IPS-20b (cell line): ENCODE measurements around the gene CCDC85A.

Experiments used
- H3K27ac ChIP-seq: one replicate; pipeline ENCODE4 v1.5.1; 2013; ENCODE audit warnings: low read length
- H3K27me3 ChIP-seq: 2 replicates; pipeline ENCODE4 v1.6.1; 2013; ENCODE audit warnings: mild to moderate bottlenecking, low read length, inconsistent platforms; ENCODE audit not compliant: insufficient read depth
- H3K36me3 ChIP-seq: 2 replicates; pipeline ENCODE4 v1.6.1; 2013; ENCODE audit warnings: low read depth, mild to moderate bottlenecking, inconsistent platforms, low read length, moderate library complexity; ENCODE audit not compliant: insufficient read depth
- H3K4me1 ChIP-seq: 2 replicates; pipeline ENCODE4 v1.6.1; 2013; ENCODE audit warnings: mild to moderate bottlenecking, control low read depth, inconsistent platforms, low read length, moderate library complexity; ENCODE audit not compliant: insufficient read depth
- H3K4me3 ChIP-seq: 2 replicates; pipeline ENCODE4 v1.5.1; 2013; ENCODE audit warnings: mild to moderate bottlenecking, low read length, inconsistent platforms
- H3K9ac ChIP-seq: 2 replicates; pipeline ENCODE4 v1.6.1; 2013; ENCODE audit warnings: low read depth, mild to moderate bottlenecking, inconsistent platforms, low read length, moderate library complexity
- H3K9me3 ChIP-seq: 2 replicates; pipeline ENCODE4 v1.6.1; 2013; ENCODE audit warnings: mild to moderate bottlenecking, low read depth, low read length, inconsistent platforms; ENCODE audit not compliant: insufficient read depth

The CCDC85A gene

GRCh38 chr2:56285224-56285623 is 101.4 kb downstream of the CCDC85A start:
- H3K27ac ChIP-seq, result no peak overlapping the region
- no peaks in the 10 kb centered on the region for H3K36me3 ChIP-seq

GRCh38 chr2:56286936-56287335 is 103.1 kb downstream of the CCDC85A start:
- Histone ChIP-seq H3K27me3 (no peaks in the 10 kb centered on the region), H3K36me3 (no peaks in the 10 kb centered on the region), H3K9me3 (no peaks in the 10 kb centered on the region), H3K4me3 (no peak overlapping the region), H3K27ac (no peak overlapping the region), H3K9ac (no peak overlapping the region), H3K4me1 (0 out of 2 replicates have a peak, but pooled peaks cover 7% of the 10 kb centered on the region)

More at GRCh38 chr2:56285224-56285623, 101.4 kb downstream of the CCDC85A start:
- no peaks in the 10 kb centered on the region for H3K9me3 ChIP-seq
- H3K4me1 ChIP-seq, result no peaks in the 10 kb centered on the region
- H3K27me3 ChIP-seq, result no peaks in the 10 kb centered on the region
- H3K4me3 ChIP-seq, result no peak overlapping the region
- no peak overlapping the region for H3K9ac ChIP-seq

- H3K4me3 ChIP-seq, result no peak overlapping the region
- 0 out of 2 replicates have a peak, but pooled peaks cover 7% of the 10 kb centered on the region for H3K4me1 ChIP-seq
- no peak overlapping the region for H3K9ac ChIP-seq
- no peaks in the 10 kb centered on the region for H3K9me3 ChIP-seq
- no peaks in the 10 kb centered on the region for H3K27me3 ChIP-seq
- no peaks in the 10 kb centered on the region for H3K36me3 ChIP-seq
- no peak overlapping the region for H3K27ac ChIP-seq
These were observed 103.7 kb downstream of the CCDC85A start for GRCh38 chr2:56287508-56287907.

- Histone ChIP-seq H3K4me3 (no peak overlapping the region), H3K9me3 (no peaks in the 10 kb centered on the region), H3K27ac (no peak overlapping the region), H3K9ac (no peak overlapping the region), H3K36me3 (no peaks in the 10 kb centered on the region), H3K27me3 (no peaks in the 10 kb centered on the region), H3K4me1 (0 out of 2 replicates have a peak, but pooled peaks cover 7% of the 10 kb centered on the region)
These were observed 104.2 kb downstream of the CCDC85A start for GRCh38 chr2:56287974-56288373.

- Histone ChIP-seq H3K9me3 (no peaks in the 10 kb centered on the region), H3K4me1 (0 out of 2 replicates have a peak, but pooled peaks cover 7% of the 10 kb centered on the region), H3K27me3 (no peaks in the 10 kb centered on the region), H3K4me3 (no peak overlapping the region), H3K9ac (no peak overlapping the region), H3K27ac (no peak overlapping the region), H3K36me3 (no peaks in the 10 kb centered on the region)
These were observed 105.2 kb downstream of the CCDC85A start for GRCh38 chr2:56288838-56289580.

- Histone ChIP-seq H3K36me3 (no peaks in the 10 kb centered on the region), H3K4me3 (no peak overlapping the region), H3K27ac (no peak overlapping the region), H3K4me1 (0 out of 2 replicates have a peak, but pooled peaks cover 7% of the 10 kb centered on the region), H3K9me3 (no peaks in the 10 kb centered on the region), H3K27me3 (no peaks in the 10 kb centered on the region), H3K9ac (no peak overlapping the region)
These were observed 107.9 kb downstream of the CCDC85A start for GRCh38 chr2:56291711-56292110.

GRCh38 chr2:56292951-56293350 is 109.2 kb downstream of the CCDC85A start:
- Histone ChIP-seq H3K36me3 (no peaks in the 10 kb centered on the region), H3K4me3 (no peak overlapping the region), H3K27ac (no peak overlapping the region), H3K9me3 (no peaks in the 10 kb centered on the region), H3K4me1 (0 out of 2 replicates have a peak, but pooled peaks cover 7% of the 10 kb centered on the region), H3K9ac (no peak overlapping the region), H3K27me3 (no peaks in the 10 kb centered on the region)

- Histone ChIP-seq H3K4me1 (peaks cover 9% of the 10 kb centered on the region; the same call in 1 of the 2 replicates), H3K36me3 (no peaks in the 10 kb centered on the region), H3K4me3 (no peak overlapping the region), H3K27me3 (no peaks in the 10 kb centered on the region), H3K27ac (no peak overlapping the region), H3K9ac (no peak overlapping the region), H3K9me3 (no peaks in the 10 kb centered on the region)
These were observed 111.9 kb downstream of the CCDC85A start for GRCh38 chr2:56295666-56296065.

- Histone ChIP-seq H3K9me3 (no peaks in the 10 kb centered on the region), H3K27ac (no peak overlapping the region), H3K4me3 (no peak overlapping the region), H3K36me3 (no peaks in the 10 kb centered on the region), H3K4me1 (peaks cover 7% of the 10 kb centered on the region; the same call in 1 of the 2 replicates), H3K9ac (no peak overlapping the region), H3K27me3 (no peaks in the 10 kb centered on the region)
These were observed 113.9 kb downstream of the CCDC85A start for GRCh38 chr2:56297671-56298070.

- Histone ChIP-seq H3K27ac (no peak overlapping the region), H3K4me1 (peaks cover 7% of the 10 kb centered on the region; the same call in 1 of the 2 replicates), H3K27me3 (no peaks in the 10 kb centered on the region), H3K36me3 (no peaks in the 10 kb centered on the region), H3K9ac (no peak overlapping the region), H3K4me3 (no peak overlapping the region), H3K9me3 (no peaks in the 10 kb centered on the region)
These were observed 115.4 kb downstream of the CCDC85A start for GRCh38 chr2:56299171-56299691.

- Histone ChIP-seq H3K4me3 (no peak overlapping the region), H3K27me3 (no peaks in the 10 kb centered on the region), H3K27ac (no peak overlapping the region), H3K36me3 (no peaks in the 10 kb centered on the region), H3K4me1 (no peaks in the 10 kb centered on the region; the same call in 1 of the 2 replicates), H3K9me3 (no peaks in the 10 kb centered on the region), H3K9ac (no peak overlapping the region)
These were observed 125.9 kb downstream of the CCDC85A start for GRCh38 chr2:56309626-56310170.

- Histone ChIP-seq H3K9me3 (no peaks in the 10 kb centered on the region), H3K36me3 (no peaks in the 10 kb centered on the region), H3K4me3 (no peak overlapping the region), H3K9ac (no peak overlapping the region), H3K4me1 (no peaks in the 10 kb centered on the region; the same call in 1 of the 2 replicates), H3K27me3 (no peaks in the 10 kb centered on the region), H3K27ac (no peak overlapping the region)
These were observed 129.7 kb downstream of the CCDC85A start for GRCh38 chr2:56313500-56313921.
